ENCODE results near the gene MAL.

DNA sequence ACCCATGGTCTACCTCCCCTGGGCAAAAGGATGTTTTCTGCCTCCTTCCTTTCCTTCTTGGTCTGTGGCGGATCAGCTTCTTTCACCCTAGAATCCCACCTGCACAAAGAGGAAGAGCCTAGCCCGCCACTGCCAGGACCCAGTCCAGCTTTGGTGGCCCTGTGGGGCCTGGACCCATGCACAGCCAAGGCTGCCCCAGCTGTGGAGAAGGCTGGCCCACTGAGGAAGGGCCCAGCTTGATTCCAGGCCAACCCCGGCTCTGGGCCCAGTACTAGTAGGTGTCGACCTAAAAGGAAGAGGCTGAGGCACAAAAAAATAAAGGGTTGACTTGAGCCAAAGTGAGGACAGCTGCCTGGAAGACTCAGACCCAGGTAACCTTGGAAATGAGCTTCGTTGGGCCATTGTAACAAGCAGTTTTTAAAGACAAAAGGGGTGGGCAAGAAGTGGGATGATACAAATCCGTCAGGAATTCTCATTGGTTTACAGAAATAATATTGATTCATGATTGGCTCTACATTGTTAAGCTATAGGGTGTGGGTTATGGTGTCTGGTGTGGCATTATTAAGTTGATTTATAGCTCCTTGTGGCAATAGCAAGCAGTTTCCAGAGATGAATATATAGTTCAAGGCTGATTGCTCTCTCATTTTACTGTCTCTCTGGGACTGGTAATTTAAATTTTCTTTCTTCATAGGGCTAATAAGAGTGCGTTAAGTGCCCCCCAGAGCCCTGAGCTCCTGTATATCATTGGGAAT, 29.8 kb upstream of the MAL start:
- TF ChIP-seq, protein P1, sequence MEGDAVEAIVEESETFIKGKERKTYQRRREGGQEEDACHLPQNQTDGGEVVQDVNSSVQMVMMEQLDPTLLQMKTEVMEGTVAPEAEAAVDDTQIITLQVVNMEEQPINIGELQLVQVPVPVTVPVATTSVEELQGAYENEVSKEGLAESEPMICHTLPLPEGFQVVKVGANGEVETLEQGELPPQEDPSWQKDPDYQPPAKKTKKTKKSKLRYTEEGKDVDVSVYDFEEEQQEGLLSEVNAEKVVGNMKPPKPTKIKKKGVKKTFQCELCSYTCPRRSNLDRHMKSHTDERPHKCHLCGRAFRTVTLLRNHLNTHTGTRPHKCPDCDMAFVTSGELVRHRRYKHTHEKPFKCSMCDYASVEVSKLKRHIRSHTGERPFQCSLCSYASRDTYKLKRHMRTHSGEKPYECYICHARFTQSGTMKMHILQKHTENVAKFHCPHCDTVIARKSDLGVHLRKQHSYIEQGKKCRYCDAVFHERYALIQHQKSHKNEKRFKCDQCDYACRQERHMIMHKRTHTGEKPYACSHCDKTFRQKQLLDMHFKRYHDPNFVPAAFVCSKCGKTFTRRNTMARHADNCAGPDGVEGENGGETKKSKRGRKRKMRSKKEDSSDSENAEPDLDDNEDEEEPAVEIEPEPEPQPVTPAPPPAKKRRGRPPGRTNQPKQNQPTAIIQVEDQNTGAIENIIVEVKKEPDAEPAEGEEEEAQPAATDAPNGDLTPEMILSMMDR (IDR thresholded peaks at IDR 0.05) = no peak
- no peak for TF ChIP-seq POLR2A (IDR thresholded peaks at IDR 0.05)

Measured in heart left ventricle (tissue), 13 donors.